ENCODE data around the gene CD177.
"Not testable (repeated sequence)": the region's sequence is repeated elsewhere in the genome, so short reads cannot be mapped to it uniquely, and the experiment has no call there.

The CD177 gene

GRCh38 chr19:43362179-43362578 is 8.7 kb downstream of the CD177 start:
- peaks cover 7% of the 10 kb centered on the region for H3K27me3 ChIP-seq (ENCODE audit: control insufficient read depth, insufficient read depth, low read length)
- no peaks in the 10 kb centered on the region for H3K36me3 ChIP-seq (ENCODE audit: insufficient read depth, low read length)
- H3K9me3 ChIP-seq (replicated peaks; ENCODE audit: low read length) = no peaks in the 10 kb centered on the region
- H3K4me3 ChIP-seq (ENCODE audit: low read length) = no peak overlapping the region
- H3K4me2 ChIP-seq (ENCODE audit: low read length) = no peak overlapping the region
- no peak overlapping the region for H3K9ac ChIP-seq (ENCODE audit: low read depth, low read length)
- no peaks in the 10 kb centered on the region for H3K4me1 ChIP-seq (ENCODE audit: control insufficient read depth, insufficient read depth, low read length)

- Histone ChIP-seq H3K36me3 (ENCODE audit: insufficient read depth, low read length) (no peaks in the 10 kb centered on the region), H3K4me3 (ENCODE audit: low read length) (no peak overlapping the region), H3K9ac (ENCODE audit: low read depth, low read length) (no peak overlapping the region), H3K4me2 (ENCODE audit: low read length) (no peak overlapping the region), H3K4me1 (ENCODE audit: control insufficient read depth, insufficient read depth, low read length) (no peaks in the 10 kb centered on the region), H3K9me3 (replicated peaks; ENCODE audit: low read length) (no peaks in the 10 kb centered on the region), H3K27me3 (ENCODE audit: control insufficient read depth, insufficient read depth, low read length) (peaks cover 10% of the 10 kb centered on the region)
Measured at GRCh38 chr19:43362745-43363144, 9.3 kb downstream of the CD177 start.

GRCh38 chr19:43365677-43366076 is 12.2 kb downstream of the CD177 start:
- not testable (repeated sequence) for H3K4me2 ChIP-seq (ENCODE audit: low read length); H3K4me3 ChIP-seq (ENCODE audit: low read length); H3K27me3 ChIP-seq (ENCODE audit: control insufficient read depth, insufficient read depth, low read length); H3K36me3 ChIP-seq (ENCODE audit: insufficient read depth, low read length); H3K4me1 ChIP-seq (ENCODE audit: control insufficient read depth, insufficient read depth, low read length); H3K9ac ChIP-seq (ENCODE audit: low read depth, low read length); H3K9me3 ChIP-seq (replicated peaks; ENCODE audit: low read length)

GRCh38 chr19:43367822-43368221 is 14.3 kb downstream of the CD177 start:
- no peak overlapping the region for H3K4me3 ChIP-seq (ENCODE audit: low read length)
- no peaks in the 10 kb centered on the region for H3K36me3 ChIP-seq (ENCODE audit: insufficient read depth, low read length)
- H3K27me3 ChIP-seq (ENCODE audit: control insufficient read depth, insufficient read depth, low read length) = peaks cover 3% of the 10 kb centered on the region
- no peaks in the 10 kb centered on the region for H3K4me1 ChIP-seq (ENCODE audit: control insufficient read depth, insufficient read depth, low read length)
- no peak overlapping the region for H3K9ac ChIP-seq (ENCODE audit: low read depth, low read length)
- no peaks in the 10 kb centered on the region for H3K9me3 ChIP-seq (replicated peaks; ENCODE audit: low read length)
- no peak overlapping the region for H3K4me2 ChIP-seq (ENCODE audit: low read length)

GRCh38 chr19:43368897-43369296 is 15.4 kb downstream of the CD177 start:
- H3K4me3 ChIP-seq (ENCODE audit: low read length); H3K9me3 ChIP-seq (replicated peaks; ENCODE audit: low read length); H3K27me3 ChIP-seq (ENCODE audit: control insufficient read depth, insufficient read depth, low read length); H3K4me2 ChIP-seq (ENCODE audit: low read length); H3K36me3 ChIP-seq (ENCODE audit: insufficient read depth, low read length); H3K9ac ChIP-seq (ENCODE audit: low read depth, low read length); H3K4me1 ChIP-seq (ENCODE audit: control insufficient read depth, insufficient read depth, low read length): not testable (repeated sequence)

GRCh38 chr19:43371909-43372308 is 18.4 kb downstream of the CD177 start:
- H3K4me3 ChIP-seq (ENCODE audit: low read length) = no peak overlapping the region
- H3K27me3 ChIP-seq (ENCODE audit: control insufficient read depth, insufficient read depth, low read length) = peaks cover 6% of the 10 kb centered on the region
- H3K9me3 ChIP-seq (replicated peaks; ENCODE audit: low read length) = no peaks in the 10 kb centered on the region
- no peak overlapping the region for H3K9ac ChIP-seq (ENCODE audit: low read depth, low read length)
- no peaks in the 10 kb centered on the region for H3K36me3 ChIP-seq (ENCODE audit: insufficient read depth, low read length)
- no peak overlapping the region for H3K4me2 ChIP-seq (ENCODE audit: low read length)
- H3K4me1 ChIP-seq (ENCODE audit: control insufficient read depth, insufficient read depth, low read length) = no peaks in the 10 kb centered on the region

- H3K36me3 ChIP-seq (ENCODE audit: insufficient read depth, low read length) = no peaks in the 10 kb centered on the region
- H3K4me3 ChIP-seq (ENCODE audit: low read length) = no peak overlapping the region
Measured at GRCh38 chr19:43372462-43372861, 19.0 kb downstream of the CD177 start.

GRCh38 chr19:43377624-43378023 is 24.1 kb downstream of the CD177 start:
- peaks cover 12% of the 10 kb centered on the region for H3K27me3 ChIP-seq (ENCODE audit: control insufficient read depth, insufficient read depth, low read length)
- H3K4me1 ChIP-seq (ENCODE audit: control insufficient read depth, insufficient read depth, low read length); H3K36me3 ChIP-seq (ENCODE audit: insufficient read depth, low read length); H3K9me3 ChIP-seq (replicated peaks; ENCODE audit: low read length); H3K9ac ChIP-seq (ENCODE audit: low read depth, low read length); H3K4me3 ChIP-seq (ENCODE audit: low read length); H3K4me2 ChIP-seq (ENCODE audit: low read length): not testable (repeated sequence)

More at GRCh38 chr19:43372462-43372861, 19.0 kb downstream of the CD177 start:
- Histone ChIP-seq H3K4me1 (ENCODE audit: control insufficient read depth, insufficient read depth, low read length) (no peaks in the 10 kb centered on the region), H3K9ac (ENCODE audit: low read depth, low read length) (no peak overlapping the region), H3K9me3 (replicated peaks; ENCODE audit: low read length) (no peaks in the 10 kb centered on the region), H3K4me2 (ENCODE audit: low read length) (no peak overlapping the region), H3K27me3 (ENCODE audit: control insufficient read depth, insufficient read depth, low read length) (peaks cover 6% of the 10 kb centered on the region)

- Histone ChIP-seq H3K9me3 (replicated peaks; ENCODE audit: low read length) (no peaks in the 10 kb centered on the region), H3K4me2 (ENCODE audit: low read length) (no peak overlapping the region), H3K36me3 (ENCODE audit: insufficient read depth, low read length) (no peaks in the 10 kb centered on the region), H3K4me1 (ENCODE audit: control insufficient read depth, insufficient read depth, low read length) (no peaks in the 10 kb centered on the region), H3K27me3 (ENCODE audit: control insufficient read depth, insufficient read depth, low read length) (peaks cover 9% of the 10 kb centered on the region), H3K4me3 (ENCODE audit: low read length) (no peak overlapping the region), H3K9ac (ENCODE audit: low read depth, low read length) (no peak overlapping the region)
Measured at GRCh38 chr19:43380008-43380407, 26.5 kb downstream of the CD177 start.

- H3K9ac ChIP-seq (ENCODE audit: low read depth, low read length) = no peak overlapping the region
- peaks cover 9% of the 10 kb centered on the region for H3K27me3 ChIP-seq (ENCODE audit: control insufficient read depth, insufficient read depth, low read length)
- no peaks in the 10 kb centered on the region for H3K9me3 ChIP-seq (replicated peaks; ENCODE audit: low read length)
- H3K4me1 ChIP-seq (ENCODE audit: control insufficient read depth, insufficient read depth, low read length) = no peaks in the 10 kb centered on the region
- no peaks in the 10 kb centered on the region for H3K36me3 ChIP-seq (ENCODE audit: insufficient read depth, low read length)
- no peak overlapping the region for H3K4me3 ChIP-seq (ENCODE audit: low read length)
- no peak overlapping the region for H3K4me2 ChIP-seq (ENCODE audit: low read length)
Measured at GRCh38 chr19:43380771-43381386, 27.4 kb downstream of the CD177 start.

GRCh38 chr19:43382586-43383216 is 29.2 kb downstream of the CD177 start:
- not testable (repeated sequence) for H3K9ac ChIP-seq (ENCODE audit: low read depth, low read length); H3K4me2 ChIP-seq (ENCODE audit: low read length); H3K9me3 ChIP-seq (replicated peaks; ENCODE audit: low read length); H3K4me1 ChIP-seq (ENCODE audit: control insufficient read depth, insufficient read depth, low read length); H3K36me3 ChIP-seq (ENCODE audit: insufficient read depth, low read length); H3K27me3 ChIP-seq (ENCODE audit: control insufficient read depth, insufficient read depth, low read length); H3K4me3 ChIP-seq (ENCODE audit: low read length)

- H3K36me3 ChIP-seq (ENCODE audit: insufficient read depth, low read length); H3K9ac ChIP-seq (ENCODE audit: low read depth, low read length); H3K27me3 ChIP-seq (ENCODE audit: control insufficient read depth, insufficient read depth, low read length); H3K4me1 ChIP-seq (ENCODE audit: control insufficient read depth, insufficient read depth, low read length); H3K9me3 ChIP-seq (replicated peaks; ENCODE audit: low read length); H3K4me2 ChIP-seq (ENCODE audit: low read length); H3K4me3 ChIP-seq (ENCODE audit: low read length): not testable (repeated sequence)
Measured at GRCh38 chr19:43383254-43383653, 29.8 kb downstream of the CD177 start.
